HG03097 (cell line): ENCODE data around the gene SERPINC1.
"Not testable (repeated sequence)": the region's sequence is repeated elsewhere in the genome, so short reads cannot be mapped to it uniquely, and the experiment has no call there.

Source experiments
- ATAC-seq: cut with Tn5 transposase; IDR thresholded peaks from one replicate; pipeline ENCODE4 v1.9.1; 2021; ENCODE audit not compliant: unreplicated experiment, low FRiP score

The SERPINC1 gene

DNA sequence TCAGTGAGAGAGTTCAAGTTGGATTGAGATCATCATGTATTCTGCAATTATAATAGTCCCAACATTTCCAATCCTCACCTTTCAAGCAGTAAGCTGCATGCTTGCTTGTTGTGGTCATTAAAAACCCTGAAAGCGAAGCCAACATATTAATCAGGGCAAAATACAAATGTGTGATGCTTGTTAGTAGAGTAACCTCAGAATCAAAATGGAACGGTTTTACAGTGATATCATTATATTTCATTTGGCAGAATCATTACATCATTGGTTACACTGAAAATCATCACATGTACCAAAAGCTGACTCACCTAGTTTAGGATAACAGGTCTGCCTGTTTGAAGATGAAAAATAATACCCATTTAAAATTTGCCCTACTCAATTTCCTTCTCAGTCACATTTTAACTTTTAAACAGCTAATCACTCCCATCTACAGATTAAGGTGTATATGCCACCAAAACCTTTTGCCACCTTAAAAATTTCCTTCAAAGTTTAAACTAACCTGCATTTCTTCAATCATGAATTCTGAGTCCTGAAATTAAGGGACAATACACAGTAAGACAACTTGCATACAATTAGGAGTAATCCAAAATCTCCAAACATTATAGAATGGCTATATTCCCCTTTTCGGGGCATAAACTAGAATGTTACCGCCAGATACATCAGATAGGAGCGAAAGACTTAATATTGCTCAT is 52.8 kb downstream of the SERPINC1 start:
- ATAC-seq: no peak

DNA sequence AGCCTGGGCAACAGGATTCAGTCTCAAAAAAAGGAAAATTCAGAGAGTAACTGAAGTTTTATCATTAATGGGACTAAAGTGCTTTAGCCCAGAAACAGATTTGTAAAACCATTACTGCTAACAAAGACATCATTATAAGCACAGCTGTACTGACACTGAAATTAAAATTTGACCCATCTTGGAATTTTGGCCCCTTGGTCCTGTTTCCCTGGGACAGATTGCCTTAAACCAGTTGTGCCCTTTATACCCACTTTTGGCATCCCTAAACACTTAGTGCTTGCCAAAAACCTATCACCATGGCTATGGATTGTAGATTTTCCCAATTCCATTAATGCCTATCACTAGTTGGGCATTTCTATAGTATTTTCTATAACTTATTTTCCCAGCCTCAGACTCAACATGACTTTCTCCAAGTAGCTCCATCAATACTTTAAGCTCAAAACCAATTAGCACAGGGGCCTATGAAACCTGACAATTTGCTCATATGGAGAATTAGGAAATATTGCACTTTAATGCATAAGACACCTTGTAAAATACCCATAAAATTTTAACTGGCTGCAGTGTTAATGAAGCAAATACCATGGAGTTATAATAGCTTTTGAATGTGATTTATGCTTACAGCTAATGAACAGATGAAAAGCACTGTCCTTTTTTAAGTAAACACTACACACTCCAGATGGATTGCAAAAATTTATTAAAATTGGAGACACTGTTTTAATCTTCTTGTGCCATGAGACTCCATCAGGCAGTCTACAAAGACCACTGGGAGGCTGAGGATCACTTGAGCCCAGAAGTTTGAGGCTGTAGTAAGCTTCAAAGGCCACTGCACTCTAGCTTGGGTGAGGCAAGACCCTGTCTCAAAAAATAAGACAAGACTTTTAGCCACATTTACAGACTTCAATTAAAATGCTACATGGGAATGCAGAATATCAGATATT is 53.6 kb downstream of the SERPINC1 start:
- no peak for ATAC-seq

DNA sequence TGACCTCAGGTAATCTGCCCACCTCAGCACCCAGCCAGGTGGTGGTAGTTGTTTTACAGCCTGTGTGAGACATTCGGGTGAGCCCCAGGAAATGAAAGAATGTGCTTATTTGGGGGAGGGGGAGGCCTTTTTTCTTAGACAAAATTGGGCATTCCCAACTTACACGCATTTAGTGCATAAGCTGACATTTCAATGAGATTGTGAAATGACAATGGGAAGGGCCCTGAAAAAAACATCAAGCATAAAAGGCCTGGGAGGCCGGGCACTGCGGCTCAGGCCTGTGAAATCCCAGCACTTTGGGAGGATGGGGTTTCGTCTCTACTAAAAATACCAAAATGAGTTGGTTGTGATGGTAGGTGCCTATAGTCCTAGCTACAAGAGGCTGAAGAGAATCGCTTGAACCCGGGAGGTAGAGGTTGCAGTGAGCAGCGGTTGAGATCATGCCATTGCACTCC is 54.3 kb downstream of the SERPINC1 start:
- ATAC-seq: no peak

GRCh38 chr1:173862146-173862768 is 54.9 kb downstream of the SERPINC1 start:
- ATAC-seq: not testable (repeated sequence)

GRCh38 chr1:173861731-173862145 is 55.4 kb downstream of the SERPINC1 start:
- no peak for ATAC-seq

DNA sequence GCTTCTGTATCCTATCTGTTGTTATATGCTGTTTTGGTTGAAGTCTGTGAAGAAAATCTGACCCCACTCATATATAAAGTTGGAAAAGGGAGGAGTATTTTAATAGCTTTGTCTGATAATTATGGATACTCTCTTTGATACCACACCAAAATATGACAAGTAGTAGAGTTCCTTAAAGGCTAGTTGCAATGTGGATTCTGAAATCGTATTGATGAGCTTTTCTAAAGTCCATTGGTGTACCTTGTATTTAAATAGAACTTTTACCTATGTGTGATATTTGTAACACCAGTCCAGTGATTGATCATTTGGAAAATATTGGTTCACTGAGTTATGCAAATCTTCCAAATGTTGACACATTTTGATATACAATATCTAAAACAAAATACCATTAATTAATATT is 57.1 kb downstream of the SERPINC1 start:
- no peak for ATAC-seq

GRCh38 chr1:173859547-173859946 is 57.6 kb downstream of the SERPINC1 start:
- ATAC-seq: not testable (repeated sequence)

DNA sequence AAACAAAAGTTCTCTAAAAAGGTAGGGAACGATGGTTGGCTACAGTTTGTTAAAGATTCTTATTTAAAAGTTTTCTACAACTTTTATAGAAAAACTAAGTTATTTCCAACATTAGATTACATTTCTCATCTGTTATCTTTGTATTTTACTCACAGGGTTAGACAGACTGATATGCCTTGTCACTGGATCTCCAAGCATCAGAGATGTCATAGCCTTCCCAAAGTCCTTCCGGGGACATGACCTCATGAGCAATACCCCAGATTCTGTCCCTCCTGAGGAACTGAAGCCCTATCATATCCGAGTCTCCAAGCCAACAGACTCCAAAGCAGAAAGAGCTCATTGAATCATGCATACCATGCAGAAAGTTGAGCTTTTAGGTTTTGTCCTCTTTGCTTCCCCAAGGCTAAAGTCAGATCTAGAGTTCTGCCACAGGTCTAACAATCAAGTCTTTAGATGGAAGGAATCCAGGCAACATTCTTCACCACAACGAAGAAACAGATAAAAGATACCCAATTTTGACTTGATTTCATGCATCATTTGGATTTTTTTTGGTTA is 59.7 kb downstream of the SERPINC1 start:
- ATAC-seq: no peak

GRCh38 chr1:173856903-173857302 is 60.2 kb downstream of the SERPINC1 start:
- ATAC-seq: no peak

GRCh38 chr1:173856014-173856413 is 61.1 kb downstream of the SERPINC1 start:
- ATAC-seq: no peak
